ENCODE data around the gene GNAS-AS1.
A peak's percentile ranks its signal among the peaks of the same experiment; 100 is the strongest.

The GNAS-AS1 gene

GRCh38 chr20:58853466-58853865 is 2.8 kb upstream of the GNAS-AS1 start:
- DNase-seq (ENCODE audit: low read depth), result no peak
- no peak overlapping the region for H3K4me3 ChIP-seq (ENCODE audit: control insufficient read depth, low read depth, low read length)
- no peak for TF ChIP-seq CTCF (conservative IDR thresholded peaks at IDR 0.05; ENCODE audit: control insufficient read depth, insufficient read depth, low read depth, low read length)

- DNase-seq (ENCODE audit: low read depth), result peak; percentile 62
- peak within 1 kb of the TSS; percentile 76 for H3K4me3 ChIP-seq (ENCODE audit: control insufficient read depth, low read depth, low read length)
- TF ChIP-seq CTCF (conservative IDR thresholded peaks at IDR 0.05; ENCODE audit: control insufficient read depth, insufficient read depth, low read depth, low read length), result peak; percentile 66
Observed at GRCh38 chr20:58852543-58853271, 2.0 kb upstream of the GNAS-AS1 start, which contains the start of gene GNAS. Gene GNAS (plus strand): TSS chr20:58852716.

GRCh38 chr20:58851969-58852458 is 1.3 kb upstream of the GNAS-AS1 start:
- no peak for TF ChIP-seq CTCF (conservative IDR thresholded peaks at IDR 0.05; ENCODE audit: control insufficient read depth, insufficient read depth, low read depth, low read length)
- no peak for DNase-seq (ENCODE audit: low read depth)
- H3K4me3 ChIP-seq (ENCODE audit: control insufficient read depth, low read depth, low read length), result peak overlapping the region; percentile 76

- no peak for TF ChIP-seq CTCF (conservative IDR thresholded peaks at IDR 0.05; ENCODE audit: control insufficient read depth, insufficient read depth, low read depth, low read length)
- H3K4me3 ChIP-seq (ENCODE audit: control insufficient read depth, low read depth, low read length), result peak overlapping the region; percentile 76
- no peak for DNase-seq (ENCODE audit: low read depth)
Observed at GRCh38 chr20:58851221-58851968, 693 bp upstream of the GNAS-AS1 start.

GRCh38 chr20:58847463-58847862 is 3.2 kb downstream of the GNAS-AS1 start:
- TF ChIP-seq CTCF (conservative IDR thresholded peaks at IDR 0.05; ENCODE audit: control insufficient read depth, insufficient read depth, low read depth, low read length), result no peak
- no peak overlapping the region for H3K4me3 ChIP-seq (ENCODE audit: control insufficient read depth, low read depth, low read length)
- DNase-seq (ENCODE audit: low read depth), result no peak

DNA sequence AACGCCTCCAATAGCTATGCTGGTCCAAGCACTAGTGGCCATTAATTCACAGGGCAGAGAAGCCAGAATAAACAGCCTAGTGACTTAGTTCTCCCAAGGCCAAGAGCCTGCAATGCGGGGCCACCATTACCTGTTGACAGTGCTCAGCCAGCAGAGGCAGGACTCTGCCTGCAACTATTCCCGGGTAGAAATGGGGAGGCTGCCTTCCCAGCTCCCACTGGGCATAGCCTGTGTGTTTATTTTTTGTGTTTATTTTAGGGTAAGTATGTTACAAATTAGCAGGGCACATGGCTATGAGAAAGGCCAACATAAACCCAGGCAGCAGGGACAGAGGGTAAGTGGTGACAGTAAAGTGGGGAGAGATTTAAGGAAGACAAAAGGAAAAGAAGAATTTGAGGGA is 5.0 kb downstream of the GNAS-AS1 start:
- TF ChIP-seq CTCF (conservative IDR thresholded peaks at IDR 0.05; ENCODE audit: control insufficient read depth, insufficient read depth, low read depth, low read length), result no peak
- no peak for DNase-seq (ENCODE audit: low read depth)
- no peak overlapping the region for H3K4me3 ChIP-seq (ENCODE audit: control insufficient read depth, low read depth, low read length)

Measured in fibroblast of mammary gland (primary cell).